ENCODE data around the gene NEK9.
"Not testable (repeated sequence)": the region's sequence is repeated elsewhere in the genome, so short reads cannot be mapped to it uniquely, and the experiment has no call there.

Gene NEK9

DNA sequence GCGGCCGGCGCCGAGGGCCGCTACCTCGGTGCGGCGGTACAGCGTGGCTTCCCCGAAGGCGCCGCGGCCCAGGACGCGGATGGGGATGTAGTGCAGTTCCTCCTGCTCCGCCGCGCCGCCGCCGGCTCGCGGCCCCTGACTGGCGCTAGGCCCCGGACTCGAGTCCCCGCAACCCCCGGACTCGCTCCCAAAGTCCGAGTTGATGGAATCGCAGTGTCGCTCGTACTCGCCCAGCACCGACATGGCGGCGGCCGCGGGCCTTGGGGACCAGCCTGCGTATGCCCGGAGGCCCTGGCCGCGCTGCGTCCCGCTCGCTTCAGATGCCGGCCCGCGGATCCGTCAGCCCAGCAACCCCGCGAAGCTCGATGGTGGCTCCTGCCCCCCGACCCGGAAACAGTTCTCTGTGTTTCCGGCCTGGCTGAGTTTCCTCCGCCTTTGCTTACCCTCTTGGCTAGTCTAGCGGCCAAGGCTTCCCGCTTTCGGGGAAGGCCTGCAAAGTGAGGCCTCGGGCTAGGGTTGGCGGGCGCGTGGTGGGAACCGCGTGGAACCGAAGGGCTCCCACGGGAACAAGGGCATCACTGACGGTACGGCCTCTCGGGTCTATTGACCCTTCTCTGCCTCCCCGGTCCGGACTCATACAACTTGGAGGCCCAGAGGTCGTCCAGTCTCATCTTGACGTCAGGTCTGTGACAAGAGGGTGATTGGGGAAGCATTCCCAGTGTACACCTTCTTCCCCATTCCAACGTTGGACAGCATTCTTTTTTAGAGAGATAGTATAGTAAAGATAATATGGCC, at the start of gene NEK9:
TSS of gene NEK9 (minus strand) at position 370 of the 795 bp plus-strand sequence. CDS start at position 243, 127 bp downstream.
- H3K27ac ChIP-seq, result peak within 1 kb of the TSS; percentile 94
- DNase-seq (ENCODE audit: low read depth, low spot score), result no peak

DNA sequence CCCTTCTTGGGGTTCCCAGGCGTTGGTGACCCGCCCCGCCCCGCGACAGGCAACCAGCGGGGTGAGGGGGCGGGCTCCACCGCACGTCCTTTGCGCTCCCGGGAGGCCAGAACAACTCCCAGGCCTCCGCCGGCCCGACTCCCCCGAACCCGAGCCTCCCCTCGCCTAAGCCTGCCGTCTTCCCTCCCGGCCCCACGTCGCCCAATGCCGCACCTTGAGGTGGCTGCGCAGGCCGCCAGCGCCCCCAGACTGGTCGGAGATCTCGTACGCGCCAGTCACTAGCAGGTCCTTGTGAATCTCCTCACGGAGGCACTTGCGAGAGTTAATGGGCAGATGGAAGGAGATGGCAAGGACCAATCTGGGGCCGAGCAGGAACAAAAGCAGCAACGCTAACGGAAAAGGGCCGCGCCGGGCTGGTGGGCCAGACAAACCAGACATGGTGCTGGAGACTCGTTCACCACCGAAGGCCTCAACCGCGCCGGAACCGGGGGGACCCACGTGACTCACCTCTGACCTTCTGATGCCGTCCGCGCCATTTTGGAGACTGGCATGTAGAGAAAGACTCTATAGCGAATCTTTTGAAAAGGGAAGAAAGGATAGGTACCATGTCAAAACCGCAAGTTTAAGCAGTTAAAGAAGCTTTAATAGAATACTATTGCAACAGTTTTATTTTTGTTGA, 49.4 kb upstream of the NEK9 start, which contains the start of gene TMED10:
TSS of gene TMED10 (minus strand) at position 471 of the 679 bp plus-strand sequence. CDS start at position 438, 33 bp downstream.
- peak within 1 kb of the TSS; percentile 93 for H3K27ac ChIP-seq
- DNase-seq (ENCODE audit: low read depth, low spot score), result peak; percentile 48

DNA sequence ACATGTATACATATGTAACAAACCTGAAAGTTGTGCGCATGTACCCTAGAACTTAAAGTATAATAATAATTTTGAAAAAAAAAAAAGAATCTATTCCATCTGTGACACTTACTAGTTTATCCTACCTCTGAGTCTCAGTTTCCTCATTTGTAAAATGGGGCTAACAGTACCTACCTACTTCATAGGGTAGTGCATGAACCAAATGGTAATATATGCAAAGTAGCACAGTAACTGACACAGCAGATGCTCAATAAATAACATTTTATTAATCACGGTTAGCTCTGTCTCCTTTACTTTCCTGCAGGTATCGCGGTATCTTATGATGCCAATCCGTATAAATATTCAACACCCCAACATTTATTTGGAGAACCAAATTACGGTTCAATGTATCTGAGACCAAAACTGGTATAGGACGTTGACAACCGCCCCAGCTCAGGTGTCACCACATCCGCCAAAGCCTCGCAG, 48.9 kb upstream of the NEK9 start:
- H3K27ac ChIP-seq, result peak overlapping the region; percentile 93
- no peak for DNase-seq (ENCODE audit: low read depth, low spot score)

DNA sequence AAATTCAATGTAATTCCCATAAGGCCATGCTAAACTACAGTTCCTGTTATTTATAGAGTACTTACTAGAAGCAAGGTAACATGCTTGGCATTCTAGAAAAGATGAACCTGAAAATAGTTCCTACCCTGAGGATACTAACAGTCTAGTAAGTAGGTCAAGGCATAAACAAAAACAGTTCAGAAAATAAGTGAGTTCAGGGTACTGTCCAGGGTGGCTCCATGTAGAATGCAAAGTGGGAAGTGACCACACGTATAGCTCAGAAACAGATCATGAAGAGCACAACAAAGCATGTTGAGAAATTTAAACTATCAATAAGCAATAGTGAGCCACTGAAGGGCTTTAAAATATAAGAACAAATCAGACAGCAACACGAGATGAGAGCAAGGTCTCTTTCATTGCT, 47.2 kb upstream of the NEK9 start:
- no peak overlapping the region for H3K27ac ChIP-seq
- DNase-seq (ENCODE audit: low read depth, low spot score), result no peak

DNA sequence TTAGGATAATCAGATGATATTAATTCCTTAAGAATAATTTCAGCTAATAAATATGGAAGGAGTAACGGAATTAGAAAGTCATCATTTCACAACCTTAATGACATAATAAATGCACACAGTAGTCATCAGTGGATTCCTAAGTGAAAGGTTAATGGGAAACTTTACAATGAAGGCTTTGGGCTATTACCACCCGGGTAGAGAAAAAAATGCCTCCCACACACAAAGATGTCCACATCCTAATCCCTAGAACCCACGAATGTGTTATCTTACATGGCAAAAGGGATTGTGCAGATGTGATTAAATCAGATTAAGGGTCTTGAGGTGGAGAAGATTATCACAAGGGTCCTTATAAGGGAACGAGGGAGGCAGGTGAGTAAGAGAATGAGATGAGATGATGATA, 43.9 kb upstream of the NEK9 start:
- no peak overlapping the region for H3K27ac ChIP-seq
- DNase-seq (ENCODE audit: low read depth, low spot score), result no peak

DNA sequence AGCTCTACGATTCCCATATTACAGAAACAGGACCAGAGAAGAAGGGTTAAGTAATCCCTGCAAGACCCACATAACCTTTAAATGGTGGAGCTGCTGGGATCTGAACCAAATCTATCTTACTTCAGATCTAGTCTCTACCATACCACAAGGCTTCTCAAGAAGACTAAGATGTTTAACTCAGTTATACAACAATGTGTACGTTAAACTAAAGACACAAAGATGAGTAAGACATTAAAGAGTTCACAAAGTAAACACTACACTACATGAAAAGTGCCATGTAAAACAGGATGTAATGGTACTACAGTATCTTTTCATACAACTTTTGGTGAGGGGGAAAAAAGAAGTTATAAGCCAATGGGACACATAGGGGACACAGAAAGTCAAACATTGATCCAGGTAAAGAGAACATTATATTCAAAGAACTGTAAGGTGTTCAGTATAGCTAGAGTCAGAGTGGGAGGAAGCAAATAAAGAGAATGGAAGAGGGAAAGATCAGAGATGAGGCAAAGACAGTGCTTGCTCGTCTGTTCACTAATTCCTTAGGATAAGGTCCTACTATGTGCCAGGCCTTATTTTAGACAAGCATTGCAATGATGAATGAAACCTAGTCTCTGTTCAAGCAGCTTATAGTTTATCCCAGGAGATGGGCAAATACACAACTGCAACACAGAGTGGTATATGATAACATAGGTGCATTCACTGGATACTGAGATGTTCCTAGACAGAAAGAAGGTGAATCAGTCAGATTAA, 41.9 kb upstream of the NEK9 start:
- no peak for DNase-seq (ENCODE audit: low read depth, low spot score)
- no peak overlapping the region for H3K27ac ChIP-seq

DNA sequence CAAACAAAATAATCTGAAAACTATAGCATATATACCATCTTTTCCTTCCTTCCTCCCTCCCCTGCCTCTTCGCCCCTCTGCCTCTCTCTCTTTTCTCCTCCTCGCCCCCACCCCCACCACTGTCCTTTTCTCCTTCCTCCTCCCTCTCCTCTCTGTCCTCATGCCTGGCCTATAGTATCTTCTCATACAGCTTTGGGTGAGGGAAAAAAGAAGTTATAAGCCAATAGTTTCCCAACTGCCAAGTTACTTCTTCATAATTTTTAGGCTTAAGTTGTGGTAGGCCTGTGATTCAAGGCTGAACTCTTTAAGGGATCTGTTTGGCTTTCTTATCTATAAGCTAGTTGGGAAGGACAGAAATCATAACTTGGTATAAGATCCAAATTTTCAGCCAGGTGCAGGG, 40.5 kb upstream of the NEK9 start:
- H3K27ac ChIP-seq, result no peak overlapping the region
- DNase-seq (ENCODE audit: low read depth, low spot score), result no peak

DNA sequence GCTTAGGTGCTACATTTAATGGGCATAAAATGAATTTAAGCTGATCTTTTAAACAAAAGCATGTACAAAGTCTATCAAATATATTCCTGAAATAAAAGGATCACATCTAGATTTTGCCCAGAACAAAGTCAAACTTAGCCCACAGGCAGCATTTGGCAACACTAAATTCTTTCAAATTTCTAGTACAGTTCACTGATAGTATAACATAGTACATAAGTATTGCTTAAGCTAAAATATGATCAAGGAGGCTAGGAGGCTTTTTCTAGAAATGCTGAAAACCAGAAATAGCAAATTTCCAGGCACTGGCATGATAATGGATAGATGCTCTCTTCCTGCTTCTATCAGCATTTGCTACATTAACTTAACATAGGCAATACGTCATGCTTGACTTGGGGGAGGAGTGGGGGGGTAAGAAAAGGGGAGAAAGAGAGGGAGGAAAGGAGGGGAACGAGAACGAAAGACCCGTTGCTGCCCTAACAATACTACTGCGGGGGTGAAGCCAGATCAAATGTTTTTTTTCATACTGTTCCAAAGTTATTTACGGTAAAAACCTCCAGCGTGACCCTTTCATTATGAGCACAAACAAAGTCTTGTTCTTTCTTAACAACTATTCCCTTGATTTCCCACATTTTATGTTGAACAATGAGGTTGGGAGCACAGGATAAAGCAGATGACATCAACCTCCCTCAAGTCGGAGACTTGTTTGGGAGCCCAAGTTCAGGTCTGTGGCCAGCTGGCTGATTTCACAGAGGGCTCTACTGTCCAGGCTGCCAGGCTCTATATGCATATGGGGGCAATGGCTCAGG, 38.9 kb upstream of the NEK9 start:
- H3K27ac ChIP-seq, result no peak overlapping the region
- DNase-seq (ENCODE audit: low read depth, low spot score), result no peak

DNA sequence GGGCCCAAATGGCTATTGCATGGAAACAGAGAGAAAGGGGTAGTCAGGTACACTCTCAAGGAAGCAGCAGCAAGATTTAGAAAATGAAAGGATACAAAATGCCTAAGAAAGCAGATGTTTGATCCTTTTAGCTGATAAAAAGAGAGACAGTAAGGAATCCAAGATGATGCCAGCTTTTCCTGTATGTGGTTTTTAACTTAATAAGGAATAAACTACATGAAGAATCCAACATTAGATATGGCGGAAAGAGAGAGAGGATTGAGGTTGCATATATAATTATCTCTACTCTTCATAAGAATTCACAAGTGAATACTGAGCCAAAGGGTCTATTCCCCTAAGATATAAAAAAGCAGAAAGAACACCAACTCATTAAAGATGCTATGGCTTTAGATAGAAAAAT, 38.0 kb upstream of the NEK9 start:
- DNase-seq (ENCODE audit: low read depth, low spot score), result no peak
- no peak overlapping the region for H3K27ac ChIP-seq

DNA sequence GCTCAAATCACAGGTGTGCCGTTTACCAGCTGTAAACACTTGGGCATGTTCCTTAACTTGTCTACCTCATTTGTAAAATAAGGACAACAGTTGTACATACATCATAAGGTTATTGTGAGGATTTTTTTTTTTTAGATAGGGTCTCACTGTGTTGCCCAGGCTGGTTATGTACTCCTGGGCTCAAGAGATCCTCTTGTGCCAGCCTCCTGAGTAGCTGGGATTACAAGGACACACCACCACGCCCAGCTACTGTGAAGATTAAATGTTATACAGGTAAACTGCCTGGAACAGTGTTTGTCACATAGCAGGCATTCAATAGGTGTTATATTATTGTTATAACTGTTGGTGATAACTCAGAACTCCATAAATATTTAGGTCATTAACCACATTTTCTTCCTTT, 36.8 kb upstream of the NEK9 start:
- DNase-seq (ENCODE audit: low read depth, low spot score), result no peak
- H3K27ac ChIP-seq, result no peak overlapping the region

DNA sequence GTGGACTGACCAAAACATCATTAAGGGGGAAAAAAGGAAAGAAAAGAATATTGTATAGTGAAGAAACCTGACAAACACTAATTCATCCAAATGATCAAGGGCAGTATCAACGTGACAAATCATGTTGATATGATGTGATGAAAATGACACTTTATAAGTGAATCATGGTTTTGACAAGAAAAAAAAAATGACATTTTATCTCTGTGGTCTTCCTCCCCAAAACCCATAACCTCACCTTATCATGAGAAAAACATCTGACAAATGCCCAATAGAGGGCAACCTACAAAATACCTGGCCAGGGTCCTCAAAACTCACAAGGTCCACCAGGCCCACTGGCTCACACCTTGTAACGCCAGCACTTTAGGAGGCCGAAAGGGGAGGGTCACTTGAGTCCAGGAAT, 35.8 kb upstream of the NEK9 start:
- DNase-seq (ENCODE audit: low read depth, low spot score), result no peak
- H3K27ac ChIP-seq, result no peak overlapping the region

DNA sequence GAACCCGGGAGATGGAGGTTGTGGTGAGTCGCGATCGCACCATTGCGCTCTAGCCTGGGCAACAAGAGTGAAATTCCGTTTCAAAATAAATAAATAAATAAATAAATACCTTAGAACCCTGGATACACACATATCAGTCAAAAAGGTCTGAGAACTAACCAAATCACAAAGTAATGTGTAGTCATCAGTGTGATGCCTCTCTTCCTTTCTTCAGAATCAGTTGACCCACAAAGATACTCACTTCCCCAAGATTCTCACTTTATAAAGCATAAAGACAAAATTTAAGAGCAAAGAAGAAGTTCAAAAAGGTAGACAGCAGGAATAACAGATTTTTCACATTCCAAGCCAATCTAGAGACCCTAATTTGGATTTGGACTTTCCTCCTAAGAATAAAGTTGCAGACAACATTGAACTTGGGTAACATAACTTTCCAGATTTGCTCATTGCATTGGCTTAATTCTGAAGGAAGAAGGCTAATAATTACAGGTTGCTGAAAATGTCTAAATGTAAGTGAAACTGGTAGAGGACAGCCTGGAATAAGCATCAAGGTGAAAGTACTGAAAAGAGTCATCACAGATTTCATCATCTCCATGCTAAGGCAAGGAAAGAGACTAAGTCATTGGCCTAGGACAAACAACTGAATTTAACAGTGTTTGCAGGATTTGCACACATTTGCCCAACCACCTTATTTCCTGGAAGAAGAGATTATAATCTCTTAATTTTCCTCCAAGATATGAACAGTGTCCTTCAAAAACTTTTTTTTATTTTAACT, 32.2 kb upstream of the NEK9 start:
- H3K27ac ChIP-seq, result no peak overlapping the region
- DNase-seq (ENCODE audit: low read depth, low spot score), result no peak

DNA sequence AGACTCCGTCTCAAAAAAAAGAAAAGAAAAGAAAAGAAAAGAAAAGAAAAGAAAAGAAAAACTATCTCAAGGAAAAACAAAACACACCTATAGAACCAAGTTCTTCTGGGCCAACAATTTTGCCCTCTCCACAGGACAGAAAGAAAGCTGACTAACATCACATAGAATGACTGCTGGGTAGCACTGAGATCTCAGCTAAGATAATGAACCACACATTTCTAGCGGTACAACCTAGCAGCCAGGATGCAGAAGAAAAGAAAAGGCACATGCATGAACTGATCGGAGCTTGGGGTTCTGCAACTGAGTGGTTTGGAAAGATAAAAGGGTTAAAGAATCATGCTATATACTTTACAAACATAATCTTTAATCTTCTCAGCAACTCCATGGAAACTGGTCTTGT, 30.1 kb upstream of the NEK9 start:
- no peak overlapping the region for H3K27ac ChIP-seq
- DNase-seq (ENCODE audit: low read depth, low spot score), result no peak

DNA sequence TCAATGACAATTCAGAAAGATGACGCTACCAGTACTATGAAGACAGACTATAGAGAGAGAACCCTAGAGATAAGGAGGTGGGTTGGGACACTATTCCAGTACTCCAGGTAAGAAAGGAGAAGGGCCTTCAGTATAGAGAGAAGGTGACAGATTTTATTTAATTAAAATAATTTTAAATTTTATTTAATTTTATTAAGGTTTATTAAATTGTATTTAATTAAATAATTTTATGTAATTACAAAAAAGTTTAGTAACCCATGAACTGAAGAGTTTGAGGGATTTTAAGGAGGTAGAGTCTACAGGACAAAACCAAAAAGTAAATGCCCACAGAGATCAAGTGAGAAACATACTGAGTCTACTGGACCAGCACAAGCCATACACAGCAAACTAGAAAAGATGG, 29.3 kb upstream of the NEK9 start:
- H3K27ac ChIP-seq, result no peak overlapping the region
- DNase-seq (ENCODE audit: low read depth, low spot score), result no peak

DNA sequence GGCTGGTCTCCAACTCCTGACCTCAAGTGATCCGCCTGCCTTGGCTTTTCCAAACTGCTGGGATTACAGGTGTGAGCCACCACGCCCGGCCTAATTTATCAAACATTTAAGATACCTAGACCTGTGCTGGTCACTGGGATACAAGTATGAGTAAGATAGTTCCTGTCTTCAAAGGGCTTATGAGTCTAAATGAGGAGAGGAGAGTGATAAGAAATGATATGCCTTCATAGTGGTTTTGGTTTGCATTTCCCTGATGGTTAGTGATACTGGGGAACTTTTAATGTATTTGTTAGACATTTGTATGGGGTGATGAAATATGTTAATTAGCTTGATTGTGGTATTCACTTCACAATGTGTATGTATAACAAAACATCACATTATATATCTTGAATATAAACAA, 28.3 kb upstream of the NEK9 start:
- no peak overlapping the region for H3K27ac ChIP-seq

DNA sequence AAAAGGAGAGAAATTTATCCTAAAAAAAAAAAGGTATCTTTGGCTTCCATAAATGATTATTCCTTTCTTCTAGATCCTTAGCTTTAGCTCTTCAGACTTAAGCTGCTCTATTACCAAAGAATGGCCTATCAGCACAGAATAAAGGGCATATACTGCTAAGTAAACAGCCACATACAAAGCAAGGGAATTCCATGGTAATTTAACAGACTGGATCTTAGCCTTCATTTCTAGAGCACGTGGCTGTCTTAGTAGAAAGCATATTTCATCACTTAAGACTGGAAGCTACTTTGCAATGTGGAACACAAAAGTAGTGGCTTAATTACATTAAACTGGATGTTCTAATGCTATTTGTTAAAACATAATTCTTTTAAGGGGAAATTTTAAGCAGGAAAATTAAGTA, 26.4 kb upstream of the NEK9 start:
- DNase-seq (ENCODE audit: low read depth, low spot score), result no peak
- no peak overlapping the region for H3K27ac ChIP-seq

More for the DNA sequence above, 28.3 kb upstream of the NEK9 start:
- DNase-seq (ENCODE audit: low read depth, low spot score), result no peak

DNA sequence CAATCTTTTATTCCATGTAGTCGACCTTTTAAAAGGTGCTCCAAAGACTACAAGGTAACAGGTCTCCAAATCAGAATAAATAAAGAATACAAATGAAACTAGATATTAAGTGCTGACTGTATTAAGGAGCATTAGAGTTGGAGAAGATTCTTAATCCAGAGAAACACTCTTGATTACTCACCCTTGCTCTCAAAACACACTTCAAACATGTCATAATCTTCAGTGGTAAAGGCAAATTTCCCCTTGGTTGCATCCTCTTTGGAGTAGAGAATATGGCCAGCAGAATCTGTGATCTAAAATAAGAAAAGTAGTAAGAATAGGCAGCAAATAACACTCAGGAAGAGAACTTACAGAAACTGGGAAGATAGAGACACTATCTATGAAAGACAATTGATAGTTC, 25.0 kb upstream of the NEK9 start:
- no peak for DNase-seq (ENCODE audit: low read depth, low spot score)
- H3K27ac ChIP-seq, result no peak overlapping the region

DNA sequence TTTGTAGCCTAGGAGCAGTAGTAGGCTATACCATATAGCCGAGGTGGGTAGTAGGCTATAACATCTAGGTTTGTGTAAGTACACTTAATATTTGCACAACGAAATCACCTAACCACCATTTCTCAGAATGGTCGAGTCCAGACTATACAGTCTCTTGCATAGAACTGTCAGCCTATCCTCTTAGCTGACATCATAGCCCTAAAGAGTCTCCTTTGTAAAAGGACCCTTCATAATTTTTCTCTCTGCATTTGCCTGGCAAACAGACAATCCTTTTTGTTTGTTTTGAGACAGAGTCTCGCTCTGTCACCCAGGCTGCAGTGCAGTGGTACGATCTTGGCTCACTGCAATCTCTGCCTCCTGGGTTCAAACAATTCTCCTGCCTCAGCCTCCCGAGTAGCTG, 23.8 kb upstream of the NEK9 start:
- not testable (repeated sequence) for DNase-seq (ENCODE audit: low read depth, low spot score)

DNA sequence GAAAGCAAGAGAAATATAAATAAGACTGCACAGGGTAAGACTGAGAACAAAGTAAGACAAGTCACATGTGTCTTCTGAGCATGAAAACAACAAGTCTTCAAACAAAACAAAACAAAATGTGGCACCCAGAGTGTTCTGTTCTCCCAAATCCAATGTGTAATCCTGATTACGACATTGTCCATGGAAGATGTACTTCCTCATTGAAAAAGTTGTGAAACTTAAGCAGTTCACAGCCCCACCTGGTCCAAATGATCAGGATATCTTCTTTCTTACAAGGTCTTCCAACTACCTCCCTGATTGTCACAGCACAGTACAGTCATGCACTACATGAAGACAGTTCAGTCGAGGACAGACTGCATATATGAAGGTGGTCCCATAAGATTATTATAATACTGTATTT, 23.3 kb upstream of the NEK9 start:
- peak overlapping the region; percentile 17 for H3K27ac ChIP-seq
- DNase-seq (ENCODE audit: low read depth, low spot score), result peak; percentile 14

More for the DNA sequence above, 23.8 kb upstream of the NEK9 start:
- H3K27ac ChIP-seq, result peak overlapping the region; percentile 17
